ENCODE data around the gene GLA. TPM values are rescaled to one million over a fixed set of nuclear protein-coding genes. Genes with fewer than 3 reads are reported as not detected.

The GLA gene
- total and polyA plus RNA-seq, 2 donors (not counting 3 experiments of a cell fraction or from before 2014, with no cell fraction given): 33.0 to 36.8 TPM

DNA sequence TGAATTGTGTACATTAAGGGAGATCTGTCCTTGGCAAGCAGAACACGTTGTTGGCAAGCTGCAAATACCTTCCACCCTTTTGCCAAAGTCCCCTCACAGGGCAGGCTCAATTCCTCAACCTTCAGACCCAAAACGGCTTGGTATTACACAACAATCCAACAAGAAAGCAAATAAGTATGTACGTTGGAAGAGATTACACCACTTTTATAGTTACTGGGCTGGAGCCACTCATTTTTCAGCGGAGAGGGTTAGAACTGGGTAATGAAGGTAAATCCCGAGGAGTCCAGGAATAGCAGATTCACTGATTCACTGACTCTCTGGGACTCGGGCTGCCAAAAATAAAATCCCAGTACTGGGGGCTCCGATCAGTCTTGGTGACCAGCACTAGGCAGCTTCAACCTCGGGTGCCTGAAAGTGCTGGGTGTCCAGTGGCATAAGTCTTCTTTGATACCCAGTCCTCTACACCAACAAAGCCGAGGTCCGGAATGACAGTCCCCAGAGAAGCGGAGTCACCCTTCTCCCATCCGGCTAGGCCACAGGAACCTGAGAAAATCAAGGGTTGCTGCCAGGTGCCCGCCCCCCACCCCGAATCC lies 59.8 kb downstream of the GLA start:
- H3K4me3 ChIP-seq (replicated peaks in 1 of 3; ENCODE audit: insufficient read depth in 1 of 3, low read depth in 1 of 3, low read length in 3 of 3): peak overlapping the region; percentile 78 to 87 (median 85)
- no peaks in the 10 kb centered on the region for H3K36me3 ChIP-seq (ENCODE audit: control insufficient read depth in 2 of 2, extremely low read depth in 1 of 2, insufficient read depth in 2 of 2, low read length in 2 of 2)
- FAIRE-seq (no peak), DNase-seq (ENCODE audit: low read depth, low spot score) (peak; percentile 22)
- no peaks in the 10 kb centered on the region for H3K9me1 ChIP-seq (replicated peaks; ENCODE audit: control insufficient read depth, extremely low read depth, insufficient read depth, low read length)
- H3K4me1 ChIP-seq (ENCODE audit: control insufficient read depth, extremely low read depth, insufficient read depth, low read length): no peaks in the 10 kb centered on the region
- intact Hi-C loops (cut with micrococcal nuclease): loop anchor here (2.0 to 5.0 kb wide), 2 partner anchors 43 to 526 kb away; partner anchors contain the start of genes CSTF2 and RPL36A
- peaks cover 31% of the 10 kb centered on the region for H3K79me2 ChIP-seq (ENCODE audit: control insufficient read depth, insufficient read depth, low read length)
- H3K9me3 ChIP-seq (replicated peaks; ENCODE audit: control insufficient read depth, insufficient read depth, low read length): no peaks in the 10 kb centered on the region
- H3K4me2 ChIP-seq (ENCODE audit: insufficient read depth, low read length): peak overlapping the region; percentile 79
- TF ChIP-seq GATA2 (IDR thresholded peaks at IDR 0.05; ENCODE audit: insufficient read depth, insufficient read length, low read depth, low read length): no peak
- no peak for TF ChIP-seq JUN (IDR thresholded peaks at IDR 0.05; ENCODE audit: borderline replicate concordance, insufficient read depth, insufficient read length, low read depth)
- TF ChIP-seq, protein P1, sequence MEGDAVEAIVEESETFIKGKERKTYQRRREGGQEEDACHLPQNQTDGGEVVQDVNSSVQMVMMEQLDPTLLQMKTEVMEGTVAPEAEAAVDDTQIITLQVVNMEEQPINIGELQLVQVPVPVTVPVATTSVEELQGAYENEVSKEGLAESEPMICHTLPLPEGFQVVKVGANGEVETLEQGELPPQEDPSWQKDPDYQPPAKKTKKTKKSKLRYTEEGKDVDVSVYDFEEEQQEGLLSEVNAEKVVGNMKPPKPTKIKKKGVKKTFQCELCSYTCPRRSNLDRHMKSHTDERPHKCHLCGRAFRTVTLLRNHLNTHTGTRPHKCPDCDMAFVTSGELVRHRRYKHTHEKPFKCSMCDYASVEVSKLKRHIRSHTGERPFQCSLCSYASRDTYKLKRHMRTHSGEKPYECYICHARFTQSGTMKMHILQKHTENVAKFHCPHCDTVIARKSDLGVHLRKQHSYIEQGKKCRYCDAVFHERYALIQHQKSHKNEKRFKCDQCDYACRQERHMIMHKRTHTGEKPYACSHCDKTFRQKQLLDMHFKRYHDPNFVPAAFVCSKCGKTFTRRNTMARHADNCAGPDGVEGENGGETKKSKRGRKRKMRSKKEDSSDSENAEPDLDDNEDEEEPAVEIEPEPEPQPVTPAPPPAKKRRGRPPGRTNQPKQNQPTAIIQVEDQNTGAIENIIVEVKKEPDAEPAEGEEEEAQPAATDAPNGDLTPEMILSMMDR (IDR thresholded peaks at IDR 0.05; ENCODE audit: extremely low read depth in 1 of 2, insufficient read depth in 1 of 2, low read depth in 1 of 2, low read length in 2 of 2): no peak
- no peak for TF ChIP-seq POLR2AphosphoS5 (IDR thresholded peaks at IDR 0.05; ENCODE audit: insufficient read depth, low read depth, low read length)
- TF ChIP-seq EZH2 (IDR thresholded peaks at IDR 0.05; ENCODE audit: borderline replicate concordance, low read depth, low read length, severe bottlenecking): no peak
- no peak for TF ChIP-seq POLR2A (IDR thresholded peaks at IDR 0.05; ENCODE audit: low read depth, low read length)
- no peak for TF ChIP-seq MYC (IDR thresholded peaks at IDR 0.05; ENCODE audit: low read depth, low read length)
- TF ChIP-seq FOS (IDR thresholded peaks at IDR 0.05; ENCODE audit: borderline replicate concordance, insufficient read depth, low read length): no peak
- TF ChIP-seq MAX (IDR thresholded peaks at IDR 0.05; ENCODE audit: insufficient read depth, insufficient read length): no peak
- TSS peak; percentile 57 for BruUV-seq (replicated peaks)
- no peaks in the 10 kb centered on the region for H4K20me1 ChIP-seq (replicated peaks; ENCODE audit: control insufficient read depth, extremely low read depth, insufficient read depth, low read length)
- ChIA-PET POLR2A (interaction anchor here (1.8 kb wide), 1 partner anchor 43 kb away, joined by 14 read pairs; the partner anchor contains the start of gene RPL36A), CTCF (interaction anchor here (1.5 kb wide), 1 partner anchor 42 kb away, joined by 6 read pairs; the partner anchor contains the start of gene RPL36A)
- H2AFZ ChIP-seq (ENCODE audit: low read depth, low read length): peak overlapping the region; percentile 75
- H3K27me3 ChIP-seq (ENCODE audit: control insufficient read depth in 2 of 2, insufficient read depth in 2 of 2, low read length in 2 of 2): no peaks in the 10 kb centered on the region
- peak overlapping the region; percentile 89 for H3K9ac ChIP-seq (replicated peaks; ENCODE audit: extremely low read depth, insufficient read depth, low read length)
- peak overlapping the region; percentile 69 for H3K27ac ChIP-seq (ENCODE audit: insufficient read depth, low read depth, low read length)
- dilution Hi-C loops (cut with MboI; ENCODE audit: extremely low pct_ligation_motif_present, low sequenced_read_pairs): no loop called here

Other genes starting within 250 kb of the GLA start
- 0.31 and 0.78 TPM in 2 replicates for gene DRP2, start 188.1 kb downstream of the GLA start, total RNA-seq
- gene DRP2, start 188.1 kb downstream of the GLA start, polyA plus RNA-seq: 0.13 and 0.17 TPM in 2 replicates
- 1.1 and 1.8 TPM in 2 replicates for gene TAF7L, start 116.6 kb downstream of the GLA start, total RNA-seq
- 0.45 and 0.70 TPM in 2 replicates for gene TAF7L, start 116.6 kb downstream of the GLA start, polyA plus RNA-seq
- gene TIMM8A, start 59.2 kb downstream of the GLA start, total RNA-seq: 15.2 and 17.5 TPM in 2 replicates
- gene TIMM8A, start 59.2 kb downstream of the GLA start, polyA plus RNA-seq: 10.9 and 11.3 TPM in 2 replicates
- 0.13 TPM in 1 of 2 replicates, not detected in the other for gene BTK, start 21.7 kb downstream of the GLA start, total RNA-seq
- gene BTK, start 21.7 kb downstream of the GLA start, polyA plus RNA-seq: 0.11 and 0.21 TPM in 2 replicates
- 284 and 329 TPM in 2 replicates for gene RPL36A, start 16.9 kb downstream of the GLA start, total RNA-seq
- gene RPL36A, start 16.9 kb downstream of the GLA start, polyA plus RNA-seq: 901 and 1,196 TPM in 2 replicates
- gene HNRNPH2, start 297 bp upstream of the GLA start, total RNA-seq: 58.5 and 59.1 TPM in 2 replicates
- 17.0 and 29.3 TPM in 2 replicates for gene HNRNPH2, start 297 bp upstream of the GLA start, polyA plus RNA-seq
- gene ARMCX4, start 77.5 kb upstream of the GLA start, total RNA-seq: 17.6 and 19.9 TPM in 2 replicates
- gene ARMCX4, start 77.5 kb upstream of the GLA start, polyA plus RNA-seq: 3.8 and 4.7 TPM in 2 replicates
- gene ARMCX1, start 142.6 kb upstream of the GLA start, total RNA-seq: 19.9 and 22.4 TPM in 2 replicates
- 8.8 and 11.0 TPM in 2 replicates for gene ARMCX1, start 142.6 kb upstream of the GLA start, polyA plus RNA-seq
- 91.9 and 98.6 TPM in 2 replicates for gene ARMCX6, start 210.1 kb upstream of the GLA start, total RNA-seq
- 71.7 and 73.4 TPM in 2 replicates for gene ARMCX6, start 210.1 kb upstream of the GLA start, polyA plus RNA-seq
- gene ARMCX3, start 215.2 kb upstream of the GLA start, total RNA-seq: 60.1 and 61.0 TPM in 2 replicates
- 22.7 and 27.7 TPM in 2 replicates for gene ARMCX3, start 215.2 kb upstream of the GLA start, polyA plus RNA-seq